Measurements from ENCODE around the gene IMPACT.

DNA sequence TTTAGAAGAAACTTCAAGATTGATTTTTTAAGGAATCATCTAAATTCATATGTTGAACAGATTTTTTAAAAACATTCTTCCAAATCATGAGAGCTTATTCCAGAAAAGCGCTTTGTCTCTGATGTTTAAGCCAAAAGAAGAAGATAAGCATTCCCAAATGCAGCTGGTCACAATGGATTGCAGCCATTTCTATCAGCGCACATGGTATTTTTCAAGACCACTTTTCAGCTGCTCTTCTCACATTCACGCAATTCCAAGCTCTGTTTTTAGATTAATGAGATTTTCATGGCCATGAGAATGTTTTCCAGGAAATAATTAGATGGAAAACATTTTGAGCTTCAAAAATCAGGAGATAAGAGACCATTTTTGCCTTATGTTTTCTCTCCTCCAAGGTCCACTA, 37.5 kb upstream of the IMPACT start:
- TF ChIP-seq, protein P1, sequence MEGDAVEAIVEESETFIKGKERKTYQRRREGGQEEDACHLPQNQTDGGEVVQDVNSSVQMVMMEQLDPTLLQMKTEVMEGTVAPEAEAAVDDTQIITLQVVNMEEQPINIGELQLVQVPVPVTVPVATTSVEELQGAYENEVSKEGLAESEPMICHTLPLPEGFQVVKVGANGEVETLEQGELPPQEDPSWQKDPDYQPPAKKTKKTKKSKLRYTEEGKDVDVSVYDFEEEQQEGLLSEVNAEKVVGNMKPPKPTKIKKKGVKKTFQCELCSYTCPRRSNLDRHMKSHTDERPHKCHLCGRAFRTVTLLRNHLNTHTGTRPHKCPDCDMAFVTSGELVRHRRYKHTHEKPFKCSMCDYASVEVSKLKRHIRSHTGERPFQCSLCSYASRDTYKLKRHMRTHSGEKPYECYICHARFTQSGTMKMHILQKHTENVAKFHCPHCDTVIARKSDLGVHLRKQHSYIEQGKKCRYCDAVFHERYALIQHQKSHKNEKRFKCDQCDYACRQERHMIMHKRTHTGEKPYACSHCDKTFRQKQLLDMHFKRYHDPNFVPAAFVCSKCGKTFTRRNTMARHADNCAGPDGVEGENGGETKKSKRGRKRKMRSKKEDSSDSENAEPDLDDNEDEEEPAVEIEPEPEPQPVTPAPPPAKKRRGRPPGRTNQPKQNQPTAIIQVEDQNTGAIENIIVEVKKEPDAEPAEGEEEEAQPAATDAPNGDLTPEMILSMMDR (IDR thresholded peaks at IDR 0.05), result no peak
- no peak for TF ChIP-seq POLR2A (IDR thresholded peaks at IDR 0.05)

Measured in breast epithelium (tissue), 3 donors.